SK-N-SH treated with all-trans-retinoic acid at 6 μM for 48 hours (cell line): ENCODE data around the gene ERBB2.

Experiments used
- ARNTL ChIP-seq: fragments of 450-650 bp; formaldehyde crosslinking; IDR thresholded peaks from 2 replicates; pipeline ENCODE4 v1.5.0; 2020; ENCODE audit warnings: low read depth, mild to moderate bottlenecking, moderate library complexity, borderline replicate concordance
- ESRRG ChIP-seq: fragments of 250-450 bp; sonication (Bioruptor Pico); IDR thresholded peaks from 2 replicates; pipeline ENCODE4 v1.6.1; 2021; ENCODE audit warnings: mild to moderate bottlenecking
- ISL1 ChIP-seq: fragments of 250-450 bp; sonication (Bioruptor Pico); IDR thresholded peaks from 2 replicates; pipeline ENCODE4 v2.1.2; 2022; ENCODE audit warnings: mild to moderate bottlenecking, moderate library complexity
- OSR1 ChIP-seq: fragments of 250-450 bp; sonication (Bioruptor Pico); IDR thresholded peaks from 2 replicates; pipeline ENCODE4 v1.8.0; 2022; ENCODE audit warnings: moderate library complexity, mild to moderate bottlenecking, inconsistent platforms
- PPARA ChIP-seq: fragments of 250-450 bp; sonication (Bioruptor Pico); IDR thresholded peaks from 2 replicates; pipeline ENCODE4 v1.5.0; 2020; ENCODE audit warnings: mild to moderate bottlenecking, borderline replicate concordance
- TCF4 ChIP-seq: fragments of 250-450 bp; sonication (Bioruptor Pico); IDR thresholded peaks from 2 replicates; pipeline ENCODE4 v1.8.0; 2021; ENCODE audit warnings: mild to moderate bottlenecking, moderate library complexity, borderline replicate concordance
- ZC3H10 ChIP-seq: fragments of 250-450 bp; sonication (Bioruptor Pico); IDR thresholded peaks from 2 replicates; pipeline ENCODE4 v1.5.1; 2021; ENCODE audit warnings: mild to moderate bottlenecking, moderate library complexity
- ZFP3 ChIP-seq: fragments of 250-450 bp; sonication (Bioruptor Pico); IDR thresholded peaks from 2 replicates; pipeline ENCODE4 v1.5.0; 2020; ENCODE audit warnings: mild to moderate bottlenecking, moderate library complexity
- ZNF70 ChIP-seq: fragments of 450-650 bp; formaldehyde crosslinking; IDR thresholded peaks from 2 replicates; pipeline ENCODE4 v1.5.0; 2020; ENCODE audit warnings: mild to moderate bottlenecking, moderate library complexity
- ZNF8 ChIP-seq: fragments of 450-650 bp; formaldehyde crosslinking; IDR thresholded peaks from 2 replicates; pipeline ENCODE4 v1.5.0; 2020; ENCODE audit warnings: mild to moderate bottlenecking, moderate library complexity
- TF ChIP-seq, protein P1 (sequence below): fragments of 250-450 bp; sonication (Bioruptor Pico); IDR thresholded peaks from 2 replicates; pipeline ENCODE4 v1.5.1; 2020; ENCODE audit warnings: low read depth, mild to moderate bottlenecking, moderate library complexity
- TF ChIP-seq, protein P2 (sequence below): fragments of 250-450 bp; sonication (Bioruptor Pico); IDR thresholded peaks from 2 replicates; pipeline ENCODE4 v1.5.0; 2020; ENCODE audit warnings: mild to moderate bottlenecking, moderate library complexity
- TF ChIP-seq, protein P3 (sequence below): fragments of 250-450 bp; sonication (Bioruptor Pico); IDR thresholded peaks from 2 replicates; pipeline ENCODE4 v1.8.0; 2020; ENCODE audit warnings: mild to moderate bottlenecking, moderate library complexity, borderline replicate concordance

DNA sequence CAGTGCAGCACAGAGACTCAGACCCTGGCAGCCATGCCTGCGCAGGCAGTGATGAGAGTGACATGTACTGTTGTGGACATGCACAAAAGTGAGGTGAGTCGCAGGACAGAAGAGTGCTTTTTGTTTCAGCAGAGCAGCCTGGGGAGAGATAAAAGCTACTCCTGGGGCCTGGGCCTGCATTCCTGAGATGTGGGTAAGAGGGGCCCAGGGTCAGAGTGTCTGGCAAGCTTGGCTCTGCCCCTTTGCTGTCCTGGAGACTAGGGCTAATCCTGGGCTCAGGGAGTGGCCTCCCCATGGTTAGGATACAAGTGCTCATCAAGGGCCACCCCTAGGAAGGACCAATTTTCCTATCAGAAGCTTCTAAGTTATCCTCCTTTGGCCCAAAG, 4.8 kb upstream of the ERBB2 start:
- TF ChIP-seq ARNTL (CRISPR knock-in tag) (no peak), TCF4 (CRISPR knock-in tag) (no peak), ESRRG (CRISPR knock-in tag) (no peak), PPARA (no peak), ZFP3 (CRISPR knock-in tag) (no peak), ISL1 (CRISPR knock-in tag) (no peak), ZC3H10 (CRISPR knock-in tag) (no peak), ZNF8 (no peak), OSR1 (CRISPR knock-in tag) (no peak), ZNF70 (CRISPR knock-in tag) (no peak)
- TF ChIP-seq, protein P1, sequence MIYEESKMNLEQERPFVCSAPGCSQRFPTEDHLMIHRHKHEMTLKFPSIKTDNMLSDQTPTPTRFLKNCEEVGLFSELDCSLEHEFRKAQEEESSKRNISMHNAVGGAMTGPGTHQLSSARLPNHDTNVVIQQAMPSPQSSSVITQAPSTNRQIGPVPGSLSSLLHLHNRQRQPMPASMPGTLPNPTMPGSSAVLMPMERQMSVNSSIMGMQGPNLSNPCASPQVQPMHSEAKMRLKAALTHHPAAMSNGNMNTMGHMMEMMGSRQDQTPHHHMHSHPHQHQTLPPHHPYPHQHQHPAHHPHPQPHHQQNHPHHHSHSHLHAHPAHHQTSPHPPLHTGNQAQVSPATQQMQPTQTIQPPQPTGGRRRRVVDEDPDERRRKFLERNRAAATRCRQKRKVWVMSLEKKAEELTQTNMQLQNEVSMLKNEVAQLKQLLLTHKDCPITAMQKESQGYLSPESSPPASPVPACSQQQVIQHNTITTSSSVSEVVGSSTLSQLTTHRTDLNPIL (CRISPR knock-in tag) = no peak
- TF ChIP-seq, protein P2, sequence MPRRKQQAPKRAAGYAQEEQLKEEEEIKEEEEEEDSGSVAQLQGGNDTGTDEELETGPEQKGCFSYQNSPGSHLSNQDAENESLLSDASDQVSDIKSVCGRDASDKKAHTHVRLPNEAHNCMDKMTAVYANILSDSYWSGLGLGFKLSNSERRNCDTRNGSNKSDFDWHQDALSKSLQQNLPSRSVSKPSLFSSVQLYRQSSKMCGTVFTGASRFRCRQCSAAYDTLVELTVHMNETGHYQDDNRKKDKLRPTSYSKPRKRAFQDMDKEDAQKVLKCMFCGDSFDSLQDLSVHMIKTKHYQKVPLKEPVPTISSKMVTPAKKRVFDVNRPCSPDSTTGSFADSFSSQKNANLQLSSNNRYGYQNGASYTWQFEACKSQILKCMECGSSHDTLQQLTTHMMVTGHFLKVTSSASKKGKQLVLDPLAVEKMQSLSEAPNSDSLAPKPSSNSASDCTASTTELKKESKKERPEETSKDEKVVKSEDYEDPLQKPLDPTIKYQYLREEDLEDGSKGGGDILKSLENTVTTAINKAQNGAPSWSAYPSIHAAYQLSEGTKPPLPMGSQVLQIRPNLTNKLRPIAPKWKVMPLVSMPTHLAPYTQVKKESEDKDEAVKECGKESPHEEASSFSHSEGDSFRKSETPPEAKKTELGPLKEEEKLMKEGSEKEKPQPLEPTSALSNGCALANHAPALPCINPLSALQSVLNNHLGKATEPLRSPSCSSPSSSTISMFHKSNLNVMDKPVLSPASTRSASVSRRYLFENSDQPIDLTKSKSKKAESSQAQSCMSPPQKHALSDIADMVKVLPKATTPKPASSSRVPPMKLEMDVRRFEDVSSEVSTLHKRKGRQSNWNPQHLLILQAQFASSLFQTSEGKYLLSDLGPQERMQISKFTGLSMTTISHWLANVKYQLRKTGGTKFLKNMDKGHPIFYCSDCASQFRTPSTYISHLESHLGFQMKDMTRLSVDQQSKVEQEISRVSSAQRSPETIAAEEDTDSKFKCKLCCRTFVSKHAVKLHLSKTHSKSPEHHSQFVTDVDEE (CRISPR knock-in tag) = no peak
- TF ChIP-seq, protein P3, sequence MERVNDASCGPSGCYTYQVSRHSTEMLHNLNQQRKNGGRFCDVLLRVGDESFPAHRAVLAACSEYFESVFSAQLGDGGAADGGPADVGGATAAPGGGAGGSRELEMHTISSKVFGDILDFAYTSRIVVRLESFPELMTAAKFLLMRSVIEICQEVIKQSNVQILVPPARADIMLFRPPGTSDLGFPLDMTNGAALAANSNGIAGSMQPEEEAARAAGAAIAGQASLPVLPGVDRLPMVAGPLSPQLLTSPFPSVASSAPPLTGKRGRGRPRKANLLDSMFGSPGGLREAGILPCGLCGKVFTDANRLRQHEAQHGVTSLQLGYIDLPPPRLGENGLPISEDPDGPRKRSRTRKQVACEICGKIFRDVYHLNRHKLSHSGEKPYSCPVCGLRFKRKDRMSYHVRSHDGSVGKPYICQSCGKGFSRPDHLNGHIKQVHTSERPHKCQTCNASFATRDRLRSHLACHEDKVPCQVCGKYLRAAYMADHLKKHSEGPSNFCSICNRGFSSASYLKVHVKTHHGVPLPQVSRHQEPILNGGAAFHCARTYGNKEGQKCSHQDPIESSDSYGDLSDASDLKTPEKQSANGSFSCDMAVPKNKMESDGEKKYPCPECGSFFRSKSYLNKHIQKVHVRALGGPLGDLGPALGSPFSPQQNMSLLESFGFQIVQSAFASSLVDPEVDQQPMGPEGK (CRISPR knock-in tag) = no peak
